Measurements from ENCODE around the gene SLC25A33.
A peak's percentile ranks its signal among the peaks of the same experiment; 100 is the strongest.
"Not testable (repeated sequence)": the region's sequence is repeated elsewhere in the genome, so short reads cannot be mapped to it uniquely, and the experiment has no call there.

SLC25A33 gene

GRCh38 chr1:9621032-9621431 lies 81.8 kb downstream of the SLC25A33 start:
- DNase-seq (ENCODE audit: low read depth in 2 of 2): no peak

GRCh38 chr1:9624081-9624480 lies 84.8 kb downstream of the SLC25A33 start:
- DNase-seq (ENCODE audit: low read depth in 2 of 2): no peak

- not testable (repeated sequence) for DNase-seq (ENCODE audit: low read depth in 2 of 2)
Measured at GRCh38 chr1:9625030-9625429, 85.8 kb downstream of the SLC25A33 start.

GRCh38 chr1:9626201-9626608 lies 86.9 kb downstream of the SLC25A33 start:
- DNase-seq (ENCODE audit: low read depth in 2 of 2): no peak

- DNase-seq (ENCODE audit: low read depth in 2 of 2): peak in 1 of 2 donors; percentile 43
Measured at GRCh38 chr1:9628541-9629444, 89.5 kb downstream of the SLC25A33 start.

- peak; percentile 45 to 66 for DNase-seq (ENCODE audit: low read depth in 2 of 2)
Measured at GRCh38 chr1:9629445-9630201, 90.4 kb downstream of the SLC25A33 start.

GRCh38 chr1:9630331-9631111 lies 91.3 kb downstream of the SLC25A33 start:
- DNase-seq (ENCODE audit: low read depth in 2 of 2): no peak

GRCh38 chr1:9631613-9632012 lies 92.3 kb downstream of the SLC25A33 start:
- DNase-seq (ENCODE audit: low read depth in 2 of 2): no peak

- no peak for DNase-seq (ENCODE audit: low read depth in 2 of 2)
Measured at GRCh38 chr1:9633493-9633892, 94.2 kb downstream of the SLC25A33 start.

- DNase-seq (ENCODE audit: low read depth in 2 of 2): no peak
Measured at GRCh38 chr1:9634582-9634981, 95.3 kb downstream of the SLC25A33 start.
